Measurements from ENCODE around the gene GRIN1.
"Not testable (repeated sequence)": the region's sequence is repeated elsewhere in the genome, so short reads cannot be mapped to it uniquely, and the experiment has no call there.

Gene GRIN1

DNA sequence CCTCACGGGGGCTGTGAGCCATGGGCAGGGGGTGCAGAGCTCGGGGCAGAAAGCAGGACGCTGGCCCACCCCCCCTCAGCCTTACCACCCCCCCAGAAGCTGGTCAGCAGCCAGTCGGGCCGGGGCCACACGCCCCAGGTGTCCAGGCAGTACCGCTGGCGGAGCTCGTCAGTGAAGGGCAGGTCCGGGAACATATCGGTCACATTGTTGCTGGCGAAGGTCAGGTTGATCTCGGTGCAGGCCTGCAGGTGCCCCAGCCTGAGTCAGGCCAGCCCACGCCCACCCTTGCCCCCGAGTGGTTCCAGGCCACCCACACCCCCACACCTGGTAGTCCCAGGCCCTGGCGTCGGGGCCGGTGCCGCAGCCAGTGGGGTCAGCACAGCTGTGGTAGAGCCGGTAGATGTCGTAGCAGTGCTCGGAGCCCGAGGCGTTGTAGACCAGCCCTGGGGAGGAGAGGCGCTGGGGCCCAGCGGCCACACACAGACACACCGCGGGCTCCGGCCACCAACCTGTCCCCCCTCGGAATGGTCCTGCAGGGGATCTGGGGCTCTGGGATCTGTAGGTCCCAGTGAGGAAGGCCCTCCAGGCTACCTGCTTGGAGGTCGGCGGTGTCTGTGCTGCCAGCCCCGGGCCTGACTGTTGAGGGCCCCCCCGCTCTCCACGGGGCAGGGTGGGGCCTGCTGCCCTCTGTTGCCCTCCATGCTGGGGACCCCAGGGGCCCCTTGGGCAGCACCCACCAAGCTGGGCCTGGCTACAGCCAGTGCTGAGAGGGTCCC, 27.0 kb upstream of the GRIN1 start:
- DNase-seq, result no peak

- DNase-seq, result no peak
These were observed 26.2 kb upstream of the GRIN1 start for GRCh38 chr9:137112564-137113384.

GRCh38 chr9:137113385-137114159, 25.4 kb upstream of the GRIN1 start:
- DNase-seq, result no peak

DNA sequence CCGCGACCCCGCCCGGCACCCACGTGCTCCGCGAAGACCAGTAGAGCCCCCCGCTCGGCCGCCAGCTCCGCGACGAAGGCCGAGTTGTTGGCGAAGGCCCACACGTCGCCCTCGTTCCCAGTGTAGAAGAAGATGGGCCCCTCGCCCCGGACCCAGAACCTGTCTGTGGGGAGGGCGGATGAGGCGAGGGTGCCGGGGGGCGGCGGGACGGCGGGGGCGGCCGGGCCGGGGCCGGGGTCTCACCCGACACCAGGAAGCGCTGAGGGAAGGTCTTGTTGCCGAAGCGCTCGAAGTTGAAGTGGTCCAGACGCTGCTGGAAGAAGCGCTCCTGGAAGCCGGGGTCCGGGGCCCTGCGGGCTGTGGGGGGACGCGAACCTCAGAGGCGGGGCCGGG, 24.7 kb upstream of the GRIN1 start:
- no peak for DNase-seq

- DNase-seq, result peak; percentile 49
These were observed 24.2 kb upstream of the GRIN1 start, which contains the start of gene DPP7 for GRCh38 chr9:137114613-137115393. TSS of gene DPP7 (minus strand) at chr9:137114733. CDS start at chr9:137114713, 20 bp downstream.

DNA sequence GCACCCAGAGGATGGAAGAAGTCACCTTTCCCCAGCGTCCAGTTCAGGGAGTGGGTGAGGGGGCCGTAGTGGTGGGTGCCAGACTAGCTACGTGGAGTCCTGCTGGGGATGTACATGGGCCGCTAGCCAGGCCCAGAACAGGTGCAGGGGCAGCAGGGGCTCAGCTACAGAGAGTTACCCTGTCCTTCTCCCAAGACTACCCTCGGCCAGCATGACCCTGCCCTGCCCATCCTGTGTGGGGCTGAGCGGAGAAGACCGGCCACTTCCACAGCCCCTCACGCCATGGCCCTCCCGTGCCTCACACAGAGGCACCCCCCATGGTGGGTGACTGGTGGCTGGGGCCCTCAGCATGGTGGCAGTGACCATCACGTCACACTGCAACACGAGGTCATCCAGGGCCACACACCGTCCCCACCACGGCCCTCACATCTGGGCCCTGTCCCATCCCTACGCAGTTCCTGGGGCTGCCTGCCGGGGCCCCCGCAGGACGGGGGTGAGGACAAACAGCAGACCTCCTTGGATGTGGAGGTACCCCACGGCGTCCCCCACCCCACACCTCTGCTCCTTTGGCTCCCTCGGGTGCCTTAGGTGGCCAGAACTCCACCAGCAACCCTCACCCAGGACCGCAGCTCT, 23.4 kb upstream of the GRIN1 start:
- DNase-seq, result no peak

DNA sequence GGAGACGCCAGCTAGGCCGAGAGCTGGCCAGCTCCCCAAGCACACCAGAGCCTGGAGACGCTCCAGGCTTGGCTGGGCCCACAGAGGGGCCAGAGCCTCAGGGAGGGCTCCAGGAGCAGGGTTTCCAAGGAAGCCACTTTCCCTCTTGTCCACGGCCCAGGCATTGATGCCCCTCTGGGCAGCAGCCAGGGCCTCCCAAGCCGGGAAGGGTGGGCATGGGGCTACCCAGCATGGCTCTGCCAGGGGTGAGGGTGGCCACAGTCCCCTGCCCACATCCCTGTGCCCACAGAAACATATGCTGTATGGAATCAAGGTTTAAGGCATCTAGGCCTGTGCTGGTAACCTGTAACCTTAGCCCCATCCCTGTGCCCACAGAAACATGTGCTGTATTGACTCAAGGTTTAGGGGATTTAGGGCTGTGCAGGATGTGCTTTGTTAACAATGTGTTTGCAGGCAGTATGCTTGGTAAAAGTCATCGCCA, 22.9 kb upstream of the GRIN1 start:
- no peak for DNase-seq

GRCh38 chr9:137116728-137117127, 22.2 kb upstream of the GRIN1 start:
- no peak for DNase-seq

- DNase-seq, result no peak
These were observed 21.7 kb upstream of the GRIN1 start for GRCh38 chr9:137117269-137117731.

DNA sequence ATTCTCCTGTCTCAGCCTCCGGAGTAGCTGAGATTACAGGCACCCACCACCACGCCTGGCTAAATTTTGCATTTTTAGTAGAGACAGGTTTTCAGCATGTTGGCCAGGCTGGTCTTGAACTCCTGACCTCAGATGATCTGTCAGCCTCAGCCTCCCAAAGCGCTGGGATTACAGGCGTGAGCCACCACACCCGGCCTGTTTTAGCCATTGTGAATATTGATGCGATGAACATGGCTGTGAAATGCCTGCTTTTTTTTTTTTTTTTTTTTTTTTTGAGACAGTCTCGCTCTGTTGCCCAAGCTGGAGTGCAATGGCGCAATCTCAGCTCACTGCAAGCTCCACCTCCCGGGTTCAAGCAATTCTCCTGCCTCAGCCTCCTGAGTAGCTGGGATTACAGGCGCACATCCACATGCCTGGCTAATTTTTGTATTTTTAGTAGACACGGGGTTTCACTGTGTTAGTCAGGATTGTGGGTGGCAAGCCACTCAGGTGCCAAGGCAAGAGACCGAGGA, 20.8 kb upstream of the GRIN1 start:
- not testable (repeated sequence) for DNase-seq

GRCh38 chr9:137121927-137122795, 16.8 kb upstream of the GRIN1 start:
- DNase-seq, result not testable (repeated sequence)

DNA sequence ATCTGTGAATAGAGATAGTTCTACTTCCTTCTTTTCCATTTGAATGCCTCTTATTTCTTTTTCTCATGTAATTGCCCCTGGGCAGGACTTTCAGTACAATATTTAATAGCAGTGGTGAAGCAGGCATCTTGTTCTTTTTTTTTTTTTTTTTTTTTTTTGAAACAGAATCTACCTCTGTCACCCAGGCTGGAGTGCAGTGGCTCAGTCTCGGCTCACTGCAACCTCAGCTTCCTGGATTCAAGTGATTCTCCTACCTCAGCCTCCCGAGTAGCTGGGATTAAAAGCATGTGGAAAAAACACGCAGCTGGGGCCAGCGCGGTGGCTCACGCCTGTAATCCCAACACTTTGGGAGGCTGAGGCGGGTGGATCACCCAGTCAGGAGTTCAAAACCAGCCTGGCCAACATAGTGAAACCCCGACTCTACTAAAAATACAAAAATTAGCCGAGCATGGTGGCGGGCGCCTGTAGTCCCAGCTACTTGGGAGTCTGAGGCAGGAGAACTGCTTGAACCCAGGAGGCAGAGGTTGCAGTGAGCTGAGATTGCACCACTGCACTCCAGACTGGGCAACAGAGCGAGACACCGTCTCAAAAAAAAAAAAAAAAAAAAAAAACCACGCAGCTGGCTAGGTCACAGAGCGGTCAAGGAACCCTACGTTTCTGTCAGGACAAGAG, 16.0 kb upstream of the GRIN1 start:
- DNase-seq, result not testable (repeated sequence)

GRCh38 chr9:137123468-137123837, 15.5 kb upstream of the GRIN1 start:
- DNase-seq, result no peak

GRCh38 chr9:137123952-137124462, 14.9 kb upstream of the GRIN1 start:
- DNase-seq, result not testable (repeated sequence)

- DNase-seq, result no peak
These were observed 12.2 kb upstream of the GRIN1 start for GRCh38 chr9:137126786-137127185.

GRCh38 chr9:137127301-137128157, 11.4 kb upstream of the GRIN1 start:
- DNase-seq, result no peak

DNA sequence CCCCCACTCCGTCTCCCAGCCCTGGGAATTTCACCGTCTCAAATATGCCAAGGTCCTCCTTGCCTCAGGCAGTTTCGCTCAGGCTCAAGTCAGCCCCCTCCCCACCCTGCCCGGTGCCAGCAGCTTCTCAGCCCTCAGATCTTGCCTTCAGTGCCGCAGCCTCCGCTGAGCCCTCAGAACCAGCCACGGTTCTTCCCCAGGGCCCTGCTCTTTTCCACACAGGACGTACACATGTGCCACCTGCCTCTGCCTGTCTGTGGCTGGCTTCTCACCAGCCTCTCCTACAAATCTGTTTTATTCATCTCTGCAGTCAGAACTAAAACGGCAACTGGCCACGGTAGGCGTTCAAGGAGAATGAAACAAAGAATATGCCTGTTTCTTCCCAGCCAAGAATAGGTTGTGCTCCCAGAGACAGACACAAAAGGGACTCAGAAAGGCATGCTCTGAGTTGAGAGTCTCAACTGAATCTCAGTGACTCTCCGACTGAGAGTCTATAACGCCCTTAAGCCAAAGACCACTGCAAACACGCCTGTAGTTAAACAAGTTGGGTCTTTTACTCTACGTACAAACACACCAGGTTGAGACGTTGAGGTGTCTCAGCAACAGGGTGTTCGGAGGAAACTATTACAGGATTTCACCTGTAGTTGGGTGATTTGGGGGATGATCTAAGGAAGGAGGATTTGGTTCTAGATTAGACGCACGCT, 10.6 kb upstream of the GRIN1 start:
- DNase-seq, result no peak
